ENCODE measurements around the gene VTI1A. TPM values are rescaled to one million over a fixed set of nuclear protein-coding genes. Genes with fewer than 3 reads are reported as not detected.

Gene VTI1A
- total and polyA plus RNA-seq, 2 of the 13 experiments (the other 11 are each of a cell fraction or from before 2014, with no cell fraction given): 11.7 to 32.7 TPM

- TF ChIP-seq ZMYM3 (CRISPR knock-in tag; IDR thresholded peaks at IDR 0.05) (no peak; the same call in 1 of the 2 replicates), NR2F6 (IDR thresholded peaks at IDR 0.05) (peak; percentile 90), NR2F6 (CRISPR knock-in tag; IDR thresholded peaks at IDR 0.05) (peak; percentile 88), ZBTB7B (CRISPR knock-in tag; IDR thresholded peaks at IDR 0.05) (peak; percentile 73; the same call in 1 of the 2 replicates), ARNT2 (CRISPR knock-in tag; IDR thresholded peaks at IDR 0.05; ENCODE audit: low read depth) (0 out of 2 replicates have a peak, but pooled peaks have one; percentile 41), ZSCAN31 (CRISPR knock-in tag; IDR thresholded peaks at IDR 0.05; ENCODE audit: low read depth) (peak; percentile 53; the same call in 1 of the 2 replicates), RORA (CRISPR knock-in tag; IDR thresholded peaks at IDR 0.05) (no peak), BRD4 (CRISPR knock-in tag; IDR thresholded peaks at IDR 0.05) (peak; percentile 86), SKI (IDR thresholded peaks at IDR 0.05; ENCODE audit: partially characterized antibody) (peak; percentile 53), ZNF564 (CRISPR knock-in tag; IDR thresholded peaks at IDR 0.05) (no peak), SUZ12 (IDR thresholded peaks at IDR 0.05; ENCODE audit: low read depth, low read length) (no peak), ZBTB42 (CRISPR knock-in tag; IDR thresholded peaks at IDR 0.05) (peak; percentile 100), SIX1 (CRISPR knock-in tag; IDR thresholded peaks at IDR 0.05; ENCODE audit: borderline replicate concordance) (peak; percentile 93; the same call in 1 of the 2 replicates), TP53 (CRISPR knock-in tag; conservative IDR thresholded peaks at IDR 0.05) (peak; percentile 59; the same call in 1 of the 2 replicates), CHD4 (IDR thresholded peaks at IDR 0.05; ENCODE audit: borderline replicate concordance, low read length) (peak; percentile 85; the same call in 1 of the 2 replicates), ZNF891 (CRISPR knock-in tag; IDR thresholded peaks at IDR 0.05) (no peak), MYNN (CRISPR knock-in tag; IDR thresholded peaks at IDR 0.05; ENCODE audit: low read depth) (no peak), MIER3 (CRISPR knock-in tag; IDR thresholded peaks at IDR 0.05; ENCODE audit: borderline replicate concordance) (0 out of 2 replicates have a peak, but pooled peaks have one; percentile 49), KAT2B (IDR thresholded peaks at IDR 0.05; ENCODE audit: borderline replicate concordance, low read depth, low read length) (no peak), ZNF589 (CRISPR knock-in tag; conservative IDR thresholded peaks at IDR 0.05) (no peak), BHLHE40 (IDR thresholded peaks at IDR 0.05; ENCODE audit: low read length) (peak; percentile 42; the same call in 1 of the 2 replicates), SSRP1 (CRISPR knock-in tag; IDR thresholded peaks at IDR 0.05) (no peak; the same call in 1 of the 2 replicates), CHCHD3 (CRISPR knock-in tag; IDR thresholded peaks at IDR 0.05) (no peak), SOX6 (IDR thresholded peaks at IDR 0.05) (no peak), SOX6 (CRISPR knock-in tag; IDR thresholded peaks at IDR 0.05) (peak; percentile 96), GTF3A (CRISPR knock-in tag; conservative IDR thresholded peaks at IDR 0.05) (no peak), THYN1 (CRISPR knock-in tag; IDR thresholded peaks at IDR 0.05; ENCODE audit: borderline replicate concordance, low read depth) (no peak), IKZF1 (IDR thresholded peaks at IDR 0.05) (no peak), ATF7-NPFF (CRISPR knock-in tag; IDR thresholded peaks at IDR 0.05; ENCODE audit: low read depth) (no peak)
- TF ChIP-seq, protein P1, sequence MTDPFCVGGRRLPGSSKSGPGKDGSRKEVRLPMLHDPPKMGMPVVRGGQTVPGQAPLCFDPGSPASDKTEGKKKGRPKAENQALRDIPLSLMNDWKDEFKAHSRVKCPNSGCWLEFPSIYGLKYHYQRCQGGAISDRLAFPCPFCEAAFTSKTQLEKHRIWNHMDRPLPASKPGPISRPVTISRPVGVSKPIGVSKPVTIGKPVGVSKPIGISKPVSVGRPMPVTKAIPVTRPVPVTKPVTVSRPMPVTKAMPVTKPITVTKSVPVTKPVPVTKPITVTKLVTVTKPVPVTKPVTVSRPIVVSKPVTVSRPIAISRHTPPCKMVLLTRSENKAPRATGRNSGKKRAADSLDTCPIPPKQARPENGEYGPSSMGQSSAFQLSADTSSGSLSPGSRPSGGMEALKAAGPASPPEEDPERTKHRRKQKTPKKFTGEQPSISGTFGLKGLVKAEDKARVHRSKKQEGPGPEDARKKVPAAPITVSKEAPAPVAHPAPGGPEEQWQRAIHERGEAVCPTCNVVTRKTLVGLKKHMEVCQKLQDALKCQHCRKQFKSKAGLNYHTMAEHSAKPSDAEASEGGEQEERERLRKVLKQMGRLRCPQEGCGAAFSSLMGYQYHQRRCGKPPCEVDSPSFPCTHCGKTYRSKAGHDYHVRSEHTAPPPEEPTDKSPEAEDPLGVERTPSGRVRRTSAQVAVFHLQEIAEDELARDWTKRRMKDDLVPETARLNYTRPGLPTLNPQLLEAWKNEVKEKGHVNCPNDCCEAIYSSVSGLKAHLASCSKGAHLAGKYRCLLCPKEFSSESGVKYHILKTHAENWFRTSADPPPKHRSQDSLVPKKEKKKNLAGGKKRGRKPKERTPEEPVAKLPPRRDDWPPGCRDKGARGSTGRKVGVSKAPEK (CRISPR knock-in tag; IDR thresholded peaks at IDR 0.05; ENCODE audit: borderline replicate concordance): no peak; the same call in 1 of the 2 replicates
Observed at GRCh38 chr10:112739592-112740353, 292.8 kb downstream of the VTI1A start (continued).

Data from HepG2 (cell line).